Psoas muscle (tissue), 8 donors: ENCODE data around the gene IZUMO1. TPM values are rescaled to one million over a fixed set of nuclear protein-coding genes. Genes with fewer than 3 reads are reported as not detected.

Experiments used
- ATAC-seq, 4 donors: fragments of 200-7000 bp; cut with Tn5 transposase; one replicate each; pipeline ENCODE4 v1.9.1; 2020; ENCODE audit warnings: moderate library complexity in 3 of 4, mild to moderate bottlenecking in 2 of 4
- DNase-seq, 2 donors: peaks; one replicate each; pipeline ENCODE4 v3.0.0-alpha.2; 2020
- H3K27ac ChIP-seq: fragments of 200-600 bp; one replicate; pipeline ENCODE4 v1.8.0; 2022
- H3K27me3 ChIP-seq, 3 donors: fragments of 200-600 bp in 1 of 3; one replicate each; pipeline versions ENCODE4 v1.6.1 to v1.8.0; 2013 to 2022; ENCODE audit warnings: low read length in 2 of 3, mild to moderate bottlenecking in 2 of 3, moderate library complexity in 1 of 3; ENCODE audit not compliant: insufficient read depth in 3 of 3
- H3K36me3 ChIP-seq, 2 donors: fragments of 200-600 bp in 1 of 2; one replicate each; pipeline versions ENCODE4 v1.6.1 to v1.8.0; 2013 to 2022; ENCODE audit warnings: low read depth in 1 of 2, mild to moderate bottlenecking in 1 of 2, moderate library complexity in 1 of 2; ENCODE audit not compliant: insufficient read depth in 1 of 2
- H3K4me1 ChIP-seq: fragments of 200-600 bp; one replicate; pipeline ENCODE4 v1.8.0; 2022
- H3K4me3 ChIP-seq: fragments of 200-600 bp; one replicate; pipeline ENCODE4 v1.8.0; 2022; ENCODE audit warnings: mild to moderate bottlenecking
- H3K9me3 ChIP-seq: fragments of 200-600 bp; one replicate; pipeline ENCODE4 v1.8.0; 2022
- WGBS, 3 donors: extraction: QIAGEN DNeasy Blood & Tissue Kit; methylation state at CpG; one replicate each; pipeline versions ENCODE4 v1.1.6 to v1.1.7; 2013; 5-methylcytosine and 5-hydroxymethylcytosine counted together
- intact Hi-C, 2 donors: fragments of 100-400 bp; cut with DNase I; formaldehyde crosslinking; loops; one replicate each; pipeline versions ENCODE4 v1.11.0 to v1.14.2; 2022
- polyA plus RNA-seq, 3 donors: library from polyadenylated mRNA; stranded (reverse); fragments of 200-250 nt; gene quantifications; one replicate each; pipeline ENCODE4 v1.2.3, GENCODE V29; 2013
- total RNA-seq, 4 donors: library from RNA; stranded (reverse); fragmentation: NEBNext Ultra II Directional in 2 of 4; extraction: Animal tissue kit (Norgen Biotek cat#: 25700) in 2 of 4; gene quantifications; one replicate each; pipeline versions ENCODE4 v1.2.1 to v1.2.4, GENCODE V29; 2021 to 2023
- TF ChIP-seq, protein P1 (sequence below): fragments of 200-600 bp; IDR thresholded peaks from one replicate; pipeline ENCODE4 v1.8.0; 2022; ENCODE audit warnings: antibody characterized with exemption
- donor health status: healthy with polysubstance abuse.
- donor health status: DM: no; HTN: no; CAD: no; lungs with moderate emphysema.
- donor health status: Bipolar disorder and iron deficiency.
- donor health status: healthy.
- donor health status: DM: yes; HTN: yes; CAD: no.
- donor health status: DM: no; HTN: no; CAD: no.
- donor health status: DM: no; HTN: no; CAD: no.
- donor health status: DM: yes; HTN: yes; CAD: no.

IZUMO1 gene
- total and polyA plus RNA-seq, 7 donors = 0.18 to 0.76 (median 0.36) TPM; not detected in 2

DNA sequence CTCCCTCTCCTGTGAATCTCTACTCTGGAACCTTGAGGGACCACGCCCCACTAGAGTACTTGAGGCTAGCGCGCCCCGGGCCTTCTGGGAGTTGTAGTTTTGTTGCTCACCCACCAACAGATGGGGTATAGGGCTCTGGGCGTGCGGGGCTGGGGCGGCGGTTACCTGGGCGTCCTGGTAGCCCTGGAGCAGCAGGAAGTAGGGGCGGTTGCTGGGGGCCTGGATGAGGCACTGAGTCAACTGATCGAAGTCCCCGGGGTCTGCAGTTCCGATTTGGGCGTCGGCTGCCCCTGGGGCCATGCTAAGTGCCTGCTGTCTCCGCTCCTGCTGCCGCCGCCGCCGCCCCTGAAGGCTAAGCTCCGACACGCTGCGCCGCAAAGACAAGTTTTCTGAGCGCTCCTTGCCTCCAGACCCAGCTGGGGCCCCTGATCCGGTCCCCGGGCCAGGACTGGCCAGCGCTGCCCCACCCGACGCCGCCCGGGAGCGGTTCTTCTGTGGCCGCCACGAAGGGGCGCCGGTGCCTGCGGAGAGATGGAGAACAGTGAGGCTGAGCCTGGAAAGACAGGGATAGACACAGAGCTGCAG is 11.6 kb downstream of the IZUMO1 start:
- Histone ChIP-seq H3K4me3 (no peak overlapping the region), H3K36me3 (peaks cover 0 to 6% of the 10 kb centered on the region in 2 donors), H3K9me3 (no peaks in the 10 kb centered on the region), H3K27ac (no peak overlapping the region), H3K4me1 (peaks cover 5% of the 10 kb centered on the region), H3K27me3 (no peaks in the 10 kb centered on the region)
- TF ChIP-seq, protein P1, sequence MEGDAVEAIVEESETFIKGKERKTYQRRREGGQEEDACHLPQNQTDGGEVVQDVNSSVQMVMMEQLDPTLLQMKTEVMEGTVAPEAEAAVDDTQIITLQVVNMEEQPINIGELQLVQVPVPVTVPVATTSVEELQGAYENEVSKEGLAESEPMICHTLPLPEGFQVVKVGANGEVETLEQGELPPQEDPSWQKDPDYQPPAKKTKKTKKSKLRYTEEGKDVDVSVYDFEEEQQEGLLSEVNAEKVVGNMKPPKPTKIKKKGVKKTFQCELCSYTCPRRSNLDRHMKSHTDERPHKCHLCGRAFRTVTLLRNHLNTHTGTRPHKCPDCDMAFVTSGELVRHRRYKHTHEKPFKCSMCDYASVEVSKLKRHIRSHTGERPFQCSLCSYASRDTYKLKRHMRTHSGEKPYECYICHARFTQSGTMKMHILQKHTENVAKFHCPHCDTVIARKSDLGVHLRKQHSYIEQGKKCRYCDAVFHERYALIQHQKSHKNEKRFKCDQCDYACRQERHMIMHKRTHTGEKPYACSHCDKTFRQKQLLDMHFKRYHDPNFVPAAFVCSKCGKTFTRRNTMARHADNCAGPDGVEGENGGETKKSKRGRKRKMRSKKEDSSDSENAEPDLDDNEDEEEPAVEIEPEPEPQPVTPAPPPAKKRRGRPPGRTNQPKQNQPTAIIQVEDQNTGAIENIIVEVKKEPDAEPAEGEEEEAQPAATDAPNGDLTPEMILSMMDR = no peak
- intact Hi-C loops = loop anchor here in 1 of 2 donors (5.0 kb wide), 1 partner anchor 58 kb away; no protein-coding TSS in a partner anchor
- ATAC-seq = no peak
- 63 to 70% (median 68%) methylated on average over 36 to 38 of the region's 38 CpGs for WGBS, 3 donors
- DNase-seq = no peak

GRCh38 chr19:48734625-48735024 is 12.1 kb downstream of the IZUMO1 start:
- no peak for DNase-seq
- Histone ChIP-seq H3K9me3 (no peaks in the 10 kb centered on the region), H3K27me3 (no peaks in the 10 kb centered on the region), H3K36me3 (peaks cover 0 to 6% of the 10 kb centered on the region in 2 donors), H3K4me1 (peaks cover 5% of the 10 kb centered on the region), H3K27ac (no peak overlapping the region), H3K4me3 (no peak overlapping the region)
- intact Hi-C loops = loop anchor here in 1 of 2 donors (5.0 kb wide), 1 partner anchor 57 kb away; no protein-coding TSS in a partner anchor
- TF ChIP-seq, protein P1 = no peak
- no peak for ATAC-seq
- 96 to 97% (median 97%) methylated on average over 6 to 9 of the region's 9 CpGs for WGBS, 3 donors

- H3K27ac ChIP-seq = no peak overlapping the region
- intact Hi-C loops = no loop called here
- WGBS, 3 donors = 89 to 91% (median 90%) methylated on average over 4 of the region's 4 CpGs
- DNase-seq (no peak), ATAC-seq (no peak)
- no peaks in the 10 kb centered on the region for H3K27me3 ChIP-seq
- H3K4me1 ChIP-seq = no peaks in the 10 kb centered on the region
- H3K36me3 ChIP-seq = peaks cover 0 to 6% of the 10 kb centered on the region in 2 donors
- no peaks in the 10 kb centered on the region for H3K9me3 ChIP-seq
- TF ChIP-seq, protein P1 = no peak
- H3K4me3 ChIP-seq = no peak overlapping the region
Observed at GRCh38 chr19:48731452-48731851, 15.3 kb downstream of the IZUMO1 start.

DNA sequence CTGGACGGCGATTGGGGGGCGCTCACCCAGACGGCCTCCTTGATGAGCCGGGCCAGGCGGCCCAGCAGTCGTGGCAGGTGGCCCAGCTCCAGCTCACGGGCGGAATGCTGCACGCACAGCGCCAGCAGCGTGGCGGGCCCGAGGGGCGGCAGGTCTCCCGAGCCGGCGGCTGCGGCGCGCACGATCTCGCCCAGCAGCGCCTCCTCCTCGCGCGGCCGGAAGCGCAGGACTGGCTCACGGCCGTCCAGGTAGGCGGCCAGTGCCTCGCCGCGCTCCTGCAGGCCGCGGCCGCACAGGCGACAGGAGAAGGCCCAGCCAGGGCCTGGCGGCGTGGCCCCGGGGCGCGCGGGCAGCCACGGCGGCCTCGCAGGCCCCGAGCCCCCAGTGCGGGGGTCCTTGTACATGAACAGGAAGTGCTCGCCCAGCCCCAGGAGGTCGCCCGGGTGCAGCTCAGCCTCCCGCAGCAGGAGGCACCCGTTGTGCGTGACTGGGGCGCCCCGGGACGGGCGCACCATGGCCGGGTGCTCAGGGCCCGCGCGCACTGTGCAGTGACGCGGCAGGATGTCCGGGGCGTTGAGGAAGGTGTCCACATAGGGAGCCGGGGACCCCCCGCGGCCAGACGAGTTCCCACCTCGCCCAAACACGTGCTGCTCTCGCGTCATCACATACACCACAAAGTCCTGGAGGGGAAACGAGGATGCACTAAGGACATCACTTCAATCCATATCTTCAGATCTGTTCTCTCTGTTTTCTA is 17.6 kb downstream of the IZUMO1 start:
- 72 to 82% (median 76%) methylated on average over 72 to 77 of the region's 77 CpGs for WGBS, 3 donors
- intact Hi-C loops = no loop called here
- no peak overlapping the region for H3K27ac ChIP-seq
- no peaks in the 10 kb centered on the region for H3K36me3 ChIP-seq
- H3K4me3 ChIP-seq = no peak overlapping the region
- ATAC-seq (no peak), DNase-seq (no peak)
- H3K4me1 ChIP-seq = peaks cover 5% of the 10 kb centered on the region
- TF ChIP-seq, protein P1 = no peak
- no peaks in the 10 kb centered on the region for H3K27me3 ChIP-seq
- H3K9me3 ChIP-seq = no peaks in the 10 kb centered on the region
